IPS-20b (cell line): ENCODE measurements around the gene TOX2.

Experiments
- H3K27ac ChIP-seq: one replicate; pipeline ENCODE4 v1.5.1; 2013; ENCODE audit warnings: low read length
- H3K27me3 ChIP-seq: 2 replicates; pipeline ENCODE4 v1.6.1; 2013; ENCODE audit warnings: mild to moderate bottlenecking, low read length, inconsistent platforms; ENCODE audit not compliant: insufficient read depth
- H3K36me3 ChIP-seq: 2 replicates; pipeline ENCODE4 v1.6.1; 2013; ENCODE audit warnings: low read depth, mild to moderate bottlenecking, inconsistent platforms, low read length, moderate library complexity; ENCODE audit not compliant: insufficient read depth
- H3K4me1 ChIP-seq: 2 replicates; pipeline ENCODE4 v1.6.1; 2013; ENCODE audit warnings: mild to moderate bottlenecking, control low read depth, inconsistent platforms, low read length, moderate library complexity; ENCODE audit not compliant: insufficient read depth
- H3K4me3 ChIP-seq: 2 replicates; pipeline ENCODE4 v1.5.1; 2013; ENCODE audit warnings: mild to moderate bottlenecking, low read length, inconsistent platforms
- H3K9ac ChIP-seq: 2 replicates; pipeline ENCODE4 v1.6.1; 2013; ENCODE audit warnings: low read depth, mild to moderate bottlenecking, inconsistent platforms, low read length, moderate library complexity
- H3K9me3 ChIP-seq: 2 replicates; pipeline ENCODE4 v1.6.1; 2013; ENCODE audit warnings: mild to moderate bottlenecking, low read depth, low read length, inconsistent platforms; ENCODE audit not compliant: insufficient read depth

The TOX2 gene

GRCh38 chr20:44087857-44088120 lies 173.1 kb downstream of the TOX2 start:
- no peak overlapping the region for H3K4me3 ChIP-seq
- H3K36me3 ChIP-seq, result no peaks in the 10 kb centered on the region

GRCh38 chr20:44089987-44090674 lies 175.5 kb downstream of the TOX2 start:
- H3K4me3 ChIP-seq, result no peak overlapping the region
- H3K9me3 ChIP-seq, result no peaks in the 10 kb centered on the region
- H3K4me1 ChIP-seq, result 0 out of 2 replicates have a peak, but pooled peaks cover 3% of the 10 kb centered on the region
- no peak overlapping the region for H3K9ac ChIP-seq
- H3K27ac ChIP-seq, result no peak overlapping the region
- no peaks in the 10 kb centered on the region for H3K36me3 ChIP-seq
- no peaks in the 10 kb centered on the region for H3K27me3 ChIP-seq

More at GRCh38 chr20:44087857-44088120, 173.1 kb downstream of the TOX2 start:
- H3K27ac ChIP-seq, result no peak overlapping the region
- H3K4me1 ChIP-seq, result 0 out of 2 replicates have a peak, but pooled peaks cover 3% of the 10 kb centered on the region
- no peaks in the 10 kb centered on the region for H3K27me3 ChIP-seq
- H3K9ac ChIP-seq, result no peak overlapping the region
- H3K9me3 ChIP-seq, result no peaks in the 10 kb centered on the region

DNA sequence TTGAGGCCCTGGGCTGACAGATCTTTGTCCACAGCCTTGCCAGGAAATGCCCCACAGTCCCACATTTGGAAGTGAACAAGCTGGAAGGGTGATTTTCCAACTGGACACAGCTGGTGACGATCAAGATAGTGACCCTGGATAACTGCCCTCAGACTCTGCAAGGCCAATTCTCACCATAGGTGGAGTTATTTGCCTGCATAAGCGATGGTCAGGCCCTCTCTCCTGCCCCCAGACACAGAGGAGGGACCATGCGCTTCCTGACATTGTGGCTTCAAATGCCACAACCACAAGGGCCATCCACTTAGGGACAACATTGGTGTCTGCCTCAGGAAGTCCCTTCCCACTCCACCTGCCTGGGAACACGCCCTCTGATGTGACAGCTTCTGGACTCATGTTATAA lies 176.4 kb downstream of the TOX2 start:
- Histone ChIP-seq H3K4me3 (no peak overlapping the region), H3K27me3 (no peaks in the 10 kb centered on the region), H3K36me3 (no peaks in the 10 kb centered on the region), H3K9ac (no peak overlapping the region), H3K27ac (no peak overlapping the region), H3K4me1 (0 out of 2 replicates have a peak, but pooled peaks cover 3% of the 10 kb centered on the region), H3K9me3 (no peaks in the 10 kb centered on the region)

DNA sequence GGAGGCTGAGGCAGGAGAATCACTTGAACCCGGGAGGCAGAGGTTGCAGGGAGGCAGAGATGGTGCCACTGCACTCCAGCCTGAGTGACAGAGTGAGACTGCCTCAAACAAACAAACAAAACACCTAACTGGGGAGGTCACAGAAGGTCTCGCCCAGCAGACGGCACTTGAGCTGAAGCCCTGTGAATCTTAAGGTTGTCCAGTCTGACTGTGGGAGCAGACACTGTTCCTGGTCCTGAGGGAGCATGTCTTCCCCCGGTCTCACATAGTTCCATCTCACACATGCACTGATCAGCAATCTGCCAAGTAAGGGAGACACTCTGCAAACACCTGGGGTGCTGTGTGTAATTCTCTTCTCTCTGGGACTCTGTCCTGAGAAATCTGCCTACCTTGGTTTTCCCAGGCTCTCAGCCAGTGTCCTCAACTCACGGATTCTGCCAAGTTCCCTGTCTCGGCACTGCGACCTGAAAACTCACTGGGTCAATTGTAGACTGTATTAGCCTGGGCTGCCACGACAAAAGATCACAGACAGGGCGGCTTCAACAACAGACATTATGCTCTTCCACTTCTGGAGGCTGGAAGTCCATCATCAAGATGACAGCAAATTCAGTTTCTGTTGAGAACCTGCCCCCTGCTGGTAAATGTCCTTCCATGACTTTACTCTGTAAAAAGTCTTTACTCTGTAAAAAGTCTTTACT lies 178.0 kb downstream of the TOX2 start:
- Histone ChIP-seq H3K27me3 (no peaks in the 10 kb centered on the region), H3K27ac (no peak overlapping the region), H3K9ac (no peak overlapping the region), H3K9me3 (no peaks in the 10 kb centered on the region), H3K4me3 (no peak overlapping the region), H3K4me1 (0 out of 2 replicates have a peak, but pooled peaks cover 3% of the 10 kb centered on the region), H3K36me3 (no peaks in the 10 kb centered on the region)

- H3K27ac ChIP-seq, result no peak overlapping the region
- no peaks in the 10 kb centered on the region for H3K36me3 ChIP-seq
- H3K9ac ChIP-seq, result no peak overlapping the region
- no peak overlapping the region for H3K4me3 ChIP-seq
- no peaks in the 10 kb centered on the region for H3K27me3 ChIP-seq
- no peaks in the 10 kb centered on the region for H3K9me3 ChIP-seq
- 0 out of 2 replicates have a peak, but pooled peaks cover 3% of the 10 kb centered on the region for H3K4me1 ChIP-seq
Observed at GRCh38 chr20:44093249-44093582, 178.6 kb downstream of the TOX2 start.

GRCh38 chr20:44095831-44096230 lies 181.2 kb downstream of the TOX2 start:
- no peaks in the 10 kb centered on the region for H3K9me3 ChIP-seq

DNA sequence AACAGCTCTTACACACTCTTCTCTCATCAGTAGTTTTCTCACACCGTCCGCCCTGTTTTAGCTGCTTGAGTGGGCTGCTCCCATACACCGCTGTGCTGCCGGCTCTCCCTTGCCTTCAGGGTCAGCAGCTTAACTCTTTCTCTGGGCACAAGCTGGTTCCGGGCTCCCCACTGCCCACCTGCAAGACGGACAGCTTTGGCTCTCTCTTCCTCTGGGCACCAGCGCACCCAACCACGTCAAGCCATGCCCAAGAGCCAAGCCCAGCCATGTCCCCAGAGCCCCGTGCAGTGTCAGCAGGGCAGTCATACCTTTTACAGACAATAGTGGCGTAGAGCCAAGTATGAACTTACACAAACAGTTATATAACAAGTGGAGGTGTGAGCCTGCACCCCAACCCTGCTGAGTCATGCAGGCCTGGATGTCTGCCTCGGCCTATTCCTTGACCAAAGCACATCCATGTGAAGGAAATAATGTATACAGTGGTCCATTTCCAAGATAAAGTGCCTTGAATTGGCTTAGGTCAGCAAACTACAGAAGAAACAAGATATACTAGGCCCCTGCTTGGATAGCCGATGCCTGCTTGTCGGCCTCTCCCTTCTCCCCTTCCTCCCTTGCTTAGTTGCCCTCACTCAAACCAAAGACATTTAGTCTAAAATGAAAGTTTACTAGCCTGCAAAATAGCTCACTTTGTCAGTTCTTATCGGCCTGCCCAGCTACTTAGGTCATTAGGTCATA lies 183.0 kb downstream of the TOX2 start:
- H3K9ac ChIP-seq, result no peak overlapping the region
- H3K36me3 ChIP-seq, result no peaks in the 10 kb centered on the region
- no peaks in the 10 kb centered on the region for H3K27me3 ChIP-seq
- H3K27ac ChIP-seq, result no peak overlapping the region
- H3K4me3 ChIP-seq, result no peak overlapping the region
- H3K9me3 ChIP-seq, result no peaks in the 10 kb centered on the region
- H3K4me1 ChIP-seq, result no peaks in the 10 kb centered on the region

More at GRCh38 chr20:44095831-44096230, 181.2 kb downstream of the TOX2 start:
- H3K27me3 ChIP-seq, result no peaks in the 10 kb centered on the region
- no peak overlapping the region for H3K9ac ChIP-seq
- H3K36me3 ChIP-seq, result no peaks in the 10 kb centered on the region
- H3K4me3 ChIP-seq, result no peak overlapping the region
- no peaks in the 10 kb centered on the region for H3K4me1 ChIP-seq
- H3K27ac ChIP-seq, result no peak overlapping the region

GRCh38 chr20:44098256-44098630 lies 183.6 kb downstream of the TOX2 start:
- Histone ChIP-seq H3K9me3 (no peaks in the 10 kb centered on the region), H3K27ac (no peak overlapping the region), H3K27me3 (no peaks in the 10 kb centered on the region), H3K36me3 (no peaks in the 10 kb centered on the region), H3K4me3 (no peak overlapping the region), H3K4me1 (no peaks in the 10 kb centered on the region), H3K9ac (no peak overlapping the region)

DNA sequence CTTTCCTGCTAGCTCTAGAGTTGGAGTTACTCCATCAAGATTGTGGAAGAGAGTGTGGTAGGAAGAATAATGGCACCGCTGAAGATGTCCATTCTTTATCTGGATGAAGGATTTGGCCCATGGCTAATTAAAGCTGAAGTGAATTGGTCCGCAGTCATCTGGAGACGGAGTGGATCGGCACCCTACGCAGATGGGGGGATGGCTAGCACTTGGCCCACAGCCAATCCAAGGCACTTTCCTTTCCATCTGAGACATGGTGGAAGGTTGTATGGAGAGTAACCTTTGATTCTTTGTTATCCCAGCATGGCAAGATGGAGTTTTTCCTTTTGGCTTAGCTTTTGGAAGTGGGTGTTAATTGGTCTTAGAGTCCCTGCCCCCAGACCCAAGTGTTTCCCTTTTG lies 184.0 kb downstream of the TOX2 start:
- Histone ChIP-seq H3K9me3 (no peaks in the 10 kb centered on the region), H3K9ac (no peak overlapping the region), H3K27me3 (no peaks in the 10 kb centered on the region), H3K4me1 (no peaks in the 10 kb centered on the region), H3K4me3 (no peak overlapping the region), H3K36me3 (no peaks in the 10 kb centered on the region), H3K27ac (no peak overlapping the region)

DNA sequence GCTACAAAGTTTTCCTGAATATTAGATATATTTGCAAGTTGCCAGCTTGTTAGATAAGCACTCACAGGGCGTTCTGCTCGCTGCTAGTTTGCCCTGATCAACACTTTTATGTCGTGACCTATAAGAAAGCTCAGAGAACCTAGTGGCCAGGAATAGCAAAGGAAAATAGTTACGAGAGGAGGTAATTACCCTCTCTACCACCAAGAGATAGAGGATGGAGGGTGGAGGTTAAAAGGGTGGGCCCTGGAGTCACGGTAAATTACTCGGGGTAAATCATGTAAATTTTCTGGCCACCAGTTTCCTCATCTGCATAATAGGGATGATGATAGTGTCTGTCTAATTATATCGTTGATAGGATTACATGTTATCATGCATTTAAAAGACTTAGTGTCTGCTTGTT lies 185.2 kb downstream of the TOX2 start:
- Histone ChIP-seq H3K27me3 (peaks cover 10% of the 10 kb centered on the region), H3K9me3 (no peaks in the 10 kb centered on the region)

DNA sequence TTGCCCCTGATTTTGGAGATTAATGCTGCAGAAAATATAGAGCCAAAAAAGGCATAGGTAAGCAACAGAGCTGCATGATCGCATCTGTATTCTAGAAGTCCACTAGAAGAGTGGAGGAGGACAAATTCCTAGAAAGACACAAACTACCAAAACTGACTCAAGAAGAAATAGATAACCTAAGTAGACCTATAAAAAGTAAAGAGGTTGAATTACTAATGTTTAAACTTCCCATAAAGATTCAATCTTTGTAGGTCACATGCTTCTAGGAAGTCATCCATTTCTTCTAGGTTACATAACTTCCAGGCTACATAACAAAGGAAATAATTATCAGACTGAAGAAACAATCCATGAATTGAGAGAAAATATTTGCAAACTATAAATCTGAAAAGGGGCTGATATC lies 187.9 kb downstream of the TOX2 start:
- Histone ChIP-seq H3K27ac (no peak overlapping the region), H3K36me3 (no peaks in the 10 kb centered on the region), H3K9ac (no peak overlapping the region), H3K4me1 (no peaks in the 10 kb centered on the region), H3K4me3 (no peak overlapping the region), H3K27me3 (peaks cover 12% of the 10 kb centered on the region), H3K9me3 (peaks cover 3% of the 10 kb centered on the region; the same call in 1 of the 2 replicates)

More for the DNA sequence above, 185.2 kb downstream of the TOX2 start:
- no peaks in the 10 kb centered on the region for H3K4me1 ChIP-seq
- no peak overlapping the region for H3K9ac ChIP-seq
- H3K27ac ChIP-seq, result no peak overlapping the region
- no peak overlapping the region for H3K4me3 ChIP-seq
- H3K36me3 ChIP-seq, result no peaks in the 10 kb centered on the region
